ENCODE data around the gene CPTP. TPM values are rescaled to one million over a fixed set of nuclear protein-coding genes. Genes with fewer than 3 reads are reported as not detected.

CPTP gene
- total RNA-seq, 1 donor from 2014 or later: 18.7 TPM

DNA sequence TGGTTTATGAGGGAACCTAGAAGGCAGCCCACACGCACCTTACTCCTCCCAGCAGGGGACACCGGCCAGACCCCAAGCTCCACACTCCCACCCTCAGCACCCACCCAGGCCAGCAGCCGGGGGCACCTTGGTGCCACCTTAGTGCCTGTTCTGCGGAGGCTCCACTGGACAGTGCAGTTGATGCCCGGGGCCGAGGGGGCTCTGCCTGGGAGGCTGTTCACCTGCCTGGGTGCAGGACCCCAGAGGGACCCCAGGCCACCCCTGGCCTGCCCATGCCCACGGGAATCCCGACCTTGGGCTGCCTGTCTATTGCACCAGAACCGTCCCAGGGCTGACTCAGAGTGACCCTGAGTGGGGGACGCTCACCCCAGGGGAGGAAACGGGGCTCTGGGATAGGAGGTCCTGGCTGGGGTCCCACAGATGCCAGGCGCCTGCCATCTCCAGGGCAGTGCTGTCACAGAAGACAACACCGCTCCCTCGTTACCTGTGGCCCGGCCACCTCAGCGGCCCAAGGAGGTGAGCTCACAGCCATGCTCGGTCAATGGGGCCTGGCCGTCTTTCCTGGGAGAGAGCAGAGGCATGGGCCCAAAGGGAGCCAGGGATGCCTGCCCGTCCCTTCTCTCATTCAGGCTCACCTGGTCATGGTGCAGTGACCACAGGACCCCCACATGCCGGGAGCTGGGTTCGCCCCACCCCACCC lies 43.7 kb upstream of the CPTP start:
- H3K9me3 Mint-ChIP-seq (ENCODE audit: unreplicated experiment): peaks cover 4% of the 10 kb centered on the region
- no peak overlapping the region for H3K27ac Mint-ChIP-seq (ENCODE audit: unreplicated experiment)
- no peak overlapping the region for H3K4me3 Mint-ChIP-seq (ENCODE audit: unreplicated experiment)
- no peak for DNase-seq
- H3K36me3 Mint-ChIP-seq (ENCODE audit: unreplicated experiment): no peaks in the 10 kb centered on the region
- peaks cover 7% of the 10 kb centered on the region for H3K27me3 Mint-ChIP-seq (ENCODE audit: unreplicated experiment)
- no peaks in the 10 kb centered on the region for H3K4me1 Mint-ChIP-seq (ENCODE audit: low read depth, unreplicated experiment)
- TF ChIP-seq, protein P1, sequence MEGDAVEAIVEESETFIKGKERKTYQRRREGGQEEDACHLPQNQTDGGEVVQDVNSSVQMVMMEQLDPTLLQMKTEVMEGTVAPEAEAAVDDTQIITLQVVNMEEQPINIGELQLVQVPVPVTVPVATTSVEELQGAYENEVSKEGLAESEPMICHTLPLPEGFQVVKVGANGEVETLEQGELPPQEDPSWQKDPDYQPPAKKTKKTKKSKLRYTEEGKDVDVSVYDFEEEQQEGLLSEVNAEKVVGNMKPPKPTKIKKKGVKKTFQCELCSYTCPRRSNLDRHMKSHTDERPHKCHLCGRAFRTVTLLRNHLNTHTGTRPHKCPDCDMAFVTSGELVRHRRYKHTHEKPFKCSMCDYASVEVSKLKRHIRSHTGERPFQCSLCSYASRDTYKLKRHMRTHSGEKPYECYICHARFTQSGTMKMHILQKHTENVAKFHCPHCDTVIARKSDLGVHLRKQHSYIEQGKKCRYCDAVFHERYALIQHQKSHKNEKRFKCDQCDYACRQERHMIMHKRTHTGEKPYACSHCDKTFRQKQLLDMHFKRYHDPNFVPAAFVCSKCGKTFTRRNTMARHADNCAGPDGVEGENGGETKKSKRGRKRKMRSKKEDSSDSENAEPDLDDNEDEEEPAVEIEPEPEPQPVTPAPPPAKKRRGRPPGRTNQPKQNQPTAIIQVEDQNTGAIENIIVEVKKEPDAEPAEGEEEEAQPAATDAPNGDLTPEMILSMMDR (IDR thresholded peaks at IDR 0.05; ENCODE audit: partially characterized antibody, unreplicated experiment): no peak

DNA sequence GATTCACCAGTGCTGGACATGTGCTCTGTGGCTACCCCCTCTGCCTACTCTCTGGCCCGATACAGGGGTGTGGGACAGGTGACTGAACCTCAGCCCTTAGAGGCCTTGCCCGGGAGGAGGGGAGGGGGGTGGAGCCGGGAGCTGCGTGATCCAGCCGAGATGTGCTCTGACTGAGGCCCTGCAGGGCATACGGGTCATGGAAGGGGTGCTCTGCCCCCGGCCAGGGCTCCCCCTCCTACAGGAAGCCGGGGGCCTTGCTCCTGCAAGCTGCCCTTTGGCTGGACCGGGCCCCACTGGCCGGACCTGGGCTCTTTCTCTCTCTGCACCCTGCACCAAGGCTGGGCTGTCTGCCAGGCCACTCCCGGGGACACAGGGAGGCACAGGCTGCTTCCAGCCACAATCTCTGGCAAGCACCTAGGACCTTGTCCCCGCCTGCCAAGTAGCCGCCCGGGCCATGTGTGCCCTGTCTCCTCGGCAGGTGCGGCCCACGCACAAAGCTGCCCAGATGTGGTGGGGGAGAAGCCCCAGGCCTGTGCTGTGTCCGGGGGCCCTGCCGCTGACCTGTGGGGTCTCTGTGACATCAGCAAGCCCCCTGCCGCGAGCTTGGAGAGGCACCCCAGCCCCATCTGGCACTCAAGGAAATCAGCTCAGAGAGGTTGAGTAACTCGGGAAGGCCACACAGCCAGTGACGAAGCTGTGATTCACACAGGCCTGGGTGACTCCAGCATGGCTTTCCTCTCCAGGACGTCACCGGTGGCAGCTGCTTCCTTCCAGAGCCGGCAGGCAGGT lies 42.9 kb upstream of the CPTP start:
- H3K27ac Mint-ChIP-seq (ENCODE audit: unreplicated experiment): no peak overlapping the region
- peaks cover 7% of the 10 kb centered on the region for H3K27me3 Mint-ChIP-seq (ENCODE audit: unreplicated experiment)
- H3K9me3 Mint-ChIP-seq (ENCODE audit: unreplicated experiment): peaks cover 4% of the 10 kb centered on the region
- peak; percentile 24 for DNase-seq
- TF ChIP-seq, protein P1 (IDR thresholded peaks at IDR 0.05; ENCODE audit: partially characterized antibody, unreplicated experiment): no peak
- H3K4me3 Mint-ChIP-seq (ENCODE audit: unreplicated experiment): no peak overlapping the region
- H3K36me3 Mint-ChIP-seq (ENCODE audit: unreplicated experiment): no peaks in the 10 kb centered on the region
- no peaks in the 10 kb centered on the region for H3K4me1 Mint-ChIP-seq (ENCODE audit: low read depth, unreplicated experiment)

DNA sequence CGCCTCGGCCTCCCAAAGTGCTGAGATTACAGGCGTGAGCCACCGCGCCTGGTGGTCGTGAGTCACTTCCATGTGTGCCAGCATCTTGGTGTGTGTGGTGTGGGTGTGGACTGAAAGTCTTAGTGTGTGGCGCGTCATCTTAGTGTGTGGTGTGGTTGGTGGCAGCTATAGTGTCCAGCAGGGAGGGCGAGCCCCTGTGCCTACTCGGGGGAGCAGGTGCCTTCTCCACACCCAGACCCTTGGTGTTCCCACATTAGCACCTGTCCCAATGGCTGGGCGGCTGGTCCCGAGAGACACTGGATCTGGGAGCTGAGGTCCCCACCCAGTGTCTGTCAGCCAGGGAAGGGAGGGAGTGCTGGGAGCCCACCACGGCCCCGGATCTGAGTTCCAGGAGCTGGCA lies 41.6 kb upstream of the CPTP start:
- Mint-ChIP-seq H3K9me3 (ENCODE audit: unreplicated experiment) (peaks cover 4% of the 10 kb centered on the region), H3K4me1 (ENCODE audit: low read depth, unreplicated experiment) (no peaks in the 10 kb centered on the region), H3K27ac (ENCODE audit: unreplicated experiment) (no peak overlapping the region), H3K27me3 (ENCODE audit: unreplicated experiment) (peaks cover 7% of the 10 kb centered on the region), H3K36me3 (ENCODE audit: unreplicated experiment) (no peaks in the 10 kb centered on the region), H3K4me3 (ENCODE audit: unreplicated experiment) (no peak overlapping the region)
- TF ChIP-seq, protein P1 (IDR thresholded peaks at IDR 0.05; ENCODE audit: partially characterized antibody, unreplicated experiment): no peak
- no peak for DNase-seq

DNA sequence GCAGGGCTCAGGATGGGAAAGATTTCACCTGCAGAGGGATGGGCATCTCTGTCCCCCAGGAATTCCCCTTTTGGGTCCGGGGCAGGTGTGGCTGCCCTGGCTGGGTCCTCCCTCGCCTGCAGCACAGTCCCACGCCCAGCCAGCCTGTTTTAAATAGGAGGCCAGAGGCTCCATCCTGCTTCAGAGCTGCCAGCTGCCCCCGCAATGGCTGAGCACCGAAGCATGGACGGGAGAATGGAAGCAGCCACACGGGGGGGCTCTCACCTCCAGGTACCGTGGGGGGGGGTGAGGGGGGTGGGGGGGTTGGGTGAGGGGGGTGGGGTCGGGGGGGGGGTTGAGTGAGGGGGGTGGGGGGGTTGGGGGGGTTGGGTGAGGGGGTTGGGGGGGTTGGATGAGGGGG lies 40.8 kb upstream of the CPTP start:
- Mint-ChIP-seq H3K4me1 (ENCODE audit: low read depth, unreplicated experiment) (no peaks in the 10 kb centered on the region), H3K4me3 (ENCODE audit: unreplicated experiment) (no peak overlapping the region), H3K27ac (ENCODE audit: unreplicated experiment) (no peak overlapping the region), H3K27me3 (ENCODE audit: unreplicated experiment) (peaks cover 7% of the 10 kb centered on the region), H3K9me3 (ENCODE audit: unreplicated experiment) (peaks cover 4% of the 10 kb centered on the region), H3K36me3 (ENCODE audit: unreplicated experiment) (no peaks in the 10 kb centered on the region)
- TF ChIP-seq, protein P1 (IDR thresholded peaks at IDR 0.05; ENCODE audit: partially characterized antibody, unreplicated experiment): no peak
- DNase-seq: peak; percentile 69

All from glutamatergic neuron (in vitro differentiated cells).